Neural cell (in vitro differentiated cells): ENCODE data around the gene ZNF622.

Source experiments
- EP300 ChIP-seq: fragments of 450-650 bp; conservative IDR thresholded peaks from 2 replicates; pipeline ENCODE4 v1.6.1; 2014; ENCODE audit warnings: antibody characterized with exemption, mild to moderate bottlenecking, moderate library complexity; ENCODE audit not compliant: poor library complexity, severe bottlenecking
- POLR2AphosphoS5 ChIP-seq: IDR thresholded peaks from 2 replicates; pipeline ENCODE4 v1.6.1; 2012
- TAF1 ChIP-seq: IDR thresholded peaks from 2 replicates; pipeline ENCODE4 v1.6.1; 2012; ENCODE audit warnings: low read depth
- TF ChIP-seq, protein P1 (sequence below): fragments of 450-650 bp; IDR thresholded peaks from 2 replicates; pipeline ENCODE4 v1.5.1; 2014; ENCODE audit warnings: antibody characterized with exemption, mild to moderate bottlenecking, moderate library complexity; ENCODE audit not compliant: poor library complexity, severe bottlenecking
- TF ChIP-seq, protein P2 (sequence below): IDR thresholded peaks from 2 replicates; pipeline ENCODE4 v1.6.1; 2012; ENCODE audit warnings: borderline replicate concordance

DNA sequence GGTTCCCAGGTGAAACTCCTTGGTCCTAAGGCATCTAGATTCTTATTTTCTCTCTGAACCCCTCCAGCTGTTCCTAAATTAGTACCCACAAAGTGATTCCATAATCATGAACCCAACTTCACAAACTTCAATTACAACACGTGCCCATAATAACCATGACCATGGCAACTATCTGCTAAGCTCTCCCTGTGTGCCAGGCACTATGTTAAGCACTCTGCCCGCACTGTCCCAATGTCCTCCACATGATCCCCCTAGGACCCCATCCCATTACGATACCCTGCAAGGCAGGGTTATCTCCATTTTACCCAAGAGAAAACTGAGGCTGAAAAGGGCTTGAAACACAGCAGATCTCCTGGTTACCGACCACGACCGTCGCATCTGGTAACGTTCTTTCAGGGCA, 25.3 kb upstream of the ZNF622 start:
- TF ChIP-seq, protein P1, sequence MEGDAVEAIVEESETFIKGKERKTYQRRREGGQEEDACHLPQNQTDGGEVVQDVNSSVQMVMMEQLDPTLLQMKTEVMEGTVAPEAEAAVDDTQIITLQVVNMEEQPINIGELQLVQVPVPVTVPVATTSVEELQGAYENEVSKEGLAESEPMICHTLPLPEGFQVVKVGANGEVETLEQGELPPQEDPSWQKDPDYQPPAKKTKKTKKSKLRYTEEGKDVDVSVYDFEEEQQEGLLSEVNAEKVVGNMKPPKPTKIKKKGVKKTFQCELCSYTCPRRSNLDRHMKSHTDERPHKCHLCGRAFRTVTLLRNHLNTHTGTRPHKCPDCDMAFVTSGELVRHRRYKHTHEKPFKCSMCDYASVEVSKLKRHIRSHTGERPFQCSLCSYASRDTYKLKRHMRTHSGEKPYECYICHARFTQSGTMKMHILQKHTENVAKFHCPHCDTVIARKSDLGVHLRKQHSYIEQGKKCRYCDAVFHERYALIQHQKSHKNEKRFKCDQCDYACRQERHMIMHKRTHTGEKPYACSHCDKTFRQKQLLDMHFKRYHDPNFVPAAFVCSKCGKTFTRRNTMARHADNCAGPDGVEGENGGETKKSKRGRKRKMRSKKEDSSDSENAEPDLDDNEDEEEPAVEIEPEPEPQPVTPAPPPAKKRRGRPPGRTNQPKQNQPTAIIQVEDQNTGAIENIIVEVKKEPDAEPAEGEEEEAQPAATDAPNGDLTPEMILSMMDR, result no peak
- TF ChIP-seq TAF1 (no peak), EP300 (no peak), POLR2AphosphoS5 (no peak)
- TF ChIP-seq, protein P2, sequence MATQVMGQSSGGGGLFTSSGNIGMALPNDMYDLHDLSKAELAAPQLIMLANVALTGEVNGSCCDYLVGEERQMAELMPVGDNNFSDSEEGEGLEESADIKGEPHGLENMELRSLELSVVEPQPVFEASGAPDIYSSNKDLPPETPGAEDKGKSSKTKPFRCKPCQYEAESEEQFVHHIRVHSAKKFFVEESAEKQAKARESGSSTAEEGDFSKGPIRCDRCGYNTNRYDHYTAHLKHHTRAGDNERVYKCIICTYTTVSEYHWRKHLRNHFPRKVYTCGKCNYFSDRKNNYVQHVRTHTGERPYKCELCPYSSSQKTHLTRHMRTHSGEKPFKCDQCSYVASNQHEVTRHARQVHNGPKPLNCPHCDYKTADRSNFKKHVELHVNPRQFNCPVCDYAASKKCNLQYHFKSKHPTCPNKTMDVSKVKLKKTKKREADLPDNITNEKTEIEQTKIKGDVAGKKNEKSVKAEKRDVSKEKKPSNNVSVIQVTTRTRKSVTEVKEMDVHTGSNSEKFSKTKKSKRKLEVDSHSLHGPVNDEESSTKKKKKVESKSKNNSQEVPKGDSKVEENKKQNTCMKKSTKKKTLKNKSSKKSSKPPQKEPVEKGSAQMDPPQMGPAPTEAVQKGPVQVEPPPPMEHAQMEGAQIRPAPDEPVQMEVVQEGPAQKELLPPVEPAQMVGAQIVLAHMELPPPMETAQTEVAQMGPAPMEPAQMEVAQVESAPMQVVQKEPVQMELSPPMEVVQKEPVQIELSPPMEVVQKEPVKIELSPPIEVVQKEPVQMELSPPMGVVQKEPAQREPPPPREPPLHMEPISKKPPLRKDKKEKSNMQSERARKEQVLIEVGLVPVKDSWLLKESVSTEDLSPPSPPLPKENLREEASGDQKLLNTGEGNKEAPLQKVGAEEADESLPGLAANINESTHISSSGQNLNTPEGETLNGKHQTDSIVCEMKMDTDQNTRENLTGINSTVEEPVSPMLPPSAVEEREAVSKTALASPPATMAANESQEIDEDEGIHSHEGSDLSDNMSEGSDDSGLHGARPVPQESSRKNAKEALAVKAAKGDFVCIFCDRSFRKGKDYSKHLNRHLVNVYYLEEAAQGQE, result no peak
